Activated T-cell treated with anti-CD3 and anti-CD28 coated beads for 4 hours (primary cell): ENCODE measurements around the gene ABHD16B.

Experiments
- DNase-seq: peaks from one replicate; pipeline ENCODE4 v3.0.0-alpha.2; 2020

The ABHD16B gene

GRCh38 chr20:63881451-63882226, 20.3 kb downstream of the ABHD16B start:
- no peak for DNase-seq

- DNase-seq: no peak
Observed at GRCh38 chr20:63882257-63883200, 21.2 kb downstream of the ABHD16B start.

GRCh38 chr20:63883201-63883593, 21.9 kb downstream of the ABHD16B start:
- DNase-seq: no peak

GRCh38 chr20:63884506-63885263, 23.4 kb downstream of the ABHD16B start:
- no peak for DNase-seq

- DNase-seq: no peak
Observed at GRCh38 chr20:63885264-63886053, 24.2 kb downstream of the ABHD16B start.

GRCh38 chr20:63886054-63886419, 24.7 kb downstream of the ABHD16B start:
- DNase-seq: no peak

GRCh38 chr20:63886921-63887320, 25.6 kb downstream of the ABHD16B start:
- no peak for DNase-seq

GRCh38 chr20:63889241-63890200, 28.2 kb downstream of the ABHD16B start:
- no peak for DNase-seq

GRCh38 chr20:63890201-63890576, 28.9 kb downstream of the ABHD16B start:
- DNase-seq: no peak

- DNase-seq: no peak
Observed at GRCh38 chr20:63890616-63891015, 29.3 kb downstream of the ABHD16B start.

GRCh38 chr20:63891061-63892002, 30.0 kb downstream of the ABHD16B start:
- DNase-seq: no peak

- DNase-seq: no peak
Observed at GRCh38 chr20:63892402-63892801, 31.1 kb downstream of the ABHD16B start.

- no peak for DNase-seq
Observed at GRCh38 chr20:63893999-63894357, 32.7 kb downstream of the ABHD16B start.

GRCh38 chr20:63894358-63895201, 33.3 kb downstream of the ABHD16B start, which contains the start of gene DNAJC5:
Gene DNAJC5, plus strand, starts transcription at chr20:63895126. Its CDS starts 33,220 bp downstream, at chr20:63928346.
- DNase-seq: peak; percentile 93

GRCh38 chr20:63895202-63895951, 34.1 kb downstream of the ABHD16B start:
- no peak for DNase-seq

GRCh38 chr20:63895952-63896263, 34.6 kb downstream of the ABHD16B start:
- no peak for DNase-seq

GRCh38 chr20:63896264-63897105, 35.2 kb downstream of the ABHD16B start:
- DNase-seq: no peak
